Esophagus squamous epithelium (tissue), 4 donors: ENCODE measurements around the gene ADAMTS13.

Experiments used
- POLR2A ChIP-seq, 4 donors: fragments of 450-650 bp; IDR thresholded peaks; one replicate each; pipeline ENCODE4 v1.6.1; 2017; ENCODE audit warnings: antibody characterized with exemption in 4 of 4, mild to moderate bottlenecking in 4 of 4, moderate library complexity in 3 of 4
- TF ChIP-seq, protein P1 (sequence below), 6 experiments: fragments of 450-650 bp in 4 of 6; fragments of 200-600 bp in 2 of 6; sonication (generic) in 2 of 6; IDR thresholded peaks; one replicate each; pipeline ENCODE4 v1.5.1; 2016 to 2019; ENCODE audit warnings: antibody characterized with exemption in 6 of 6, mild to moderate bottlenecking in 4 of 6, moderate library complexity in 4 of 6

DNA sequence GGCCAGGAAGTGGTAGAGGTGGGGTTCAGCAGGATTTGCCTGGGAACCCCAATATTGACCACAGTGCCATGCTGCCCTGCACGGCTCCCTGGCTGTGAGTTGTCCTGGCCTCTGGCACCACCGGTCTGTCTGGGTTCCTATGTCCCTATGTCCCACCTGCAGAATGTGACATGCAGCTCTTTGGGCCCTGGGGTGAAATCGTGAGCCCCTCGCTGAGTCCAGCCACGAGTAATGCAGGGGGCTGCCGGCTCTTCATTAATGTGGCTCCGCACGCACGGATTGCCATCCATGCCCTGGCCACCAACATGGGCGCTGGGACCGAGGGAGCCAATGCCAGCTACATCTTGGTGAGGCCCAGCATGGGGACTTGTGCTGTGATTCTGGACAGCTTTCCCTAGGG is 35.6 kb downstream of the ADAMTS13 start:
- TF ChIP-seq, protein P1, sequence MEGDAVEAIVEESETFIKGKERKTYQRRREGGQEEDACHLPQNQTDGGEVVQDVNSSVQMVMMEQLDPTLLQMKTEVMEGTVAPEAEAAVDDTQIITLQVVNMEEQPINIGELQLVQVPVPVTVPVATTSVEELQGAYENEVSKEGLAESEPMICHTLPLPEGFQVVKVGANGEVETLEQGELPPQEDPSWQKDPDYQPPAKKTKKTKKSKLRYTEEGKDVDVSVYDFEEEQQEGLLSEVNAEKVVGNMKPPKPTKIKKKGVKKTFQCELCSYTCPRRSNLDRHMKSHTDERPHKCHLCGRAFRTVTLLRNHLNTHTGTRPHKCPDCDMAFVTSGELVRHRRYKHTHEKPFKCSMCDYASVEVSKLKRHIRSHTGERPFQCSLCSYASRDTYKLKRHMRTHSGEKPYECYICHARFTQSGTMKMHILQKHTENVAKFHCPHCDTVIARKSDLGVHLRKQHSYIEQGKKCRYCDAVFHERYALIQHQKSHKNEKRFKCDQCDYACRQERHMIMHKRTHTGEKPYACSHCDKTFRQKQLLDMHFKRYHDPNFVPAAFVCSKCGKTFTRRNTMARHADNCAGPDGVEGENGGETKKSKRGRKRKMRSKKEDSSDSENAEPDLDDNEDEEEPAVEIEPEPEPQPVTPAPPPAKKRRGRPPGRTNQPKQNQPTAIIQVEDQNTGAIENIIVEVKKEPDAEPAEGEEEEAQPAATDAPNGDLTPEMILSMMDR (IDR thresholded peaks at IDR 0.05) = no peak
- TF ChIP-seq POLR2A (IDR thresholded peaks at IDR 0.05) = no peak
